Lung (tissue), 12 donors: Measurements from ENCODE around the gene SPAG17. TPM values are rescaled to one million over a fixed set of nuclear protein-coding genes. Genes with fewer than 3 reads are reported as not detected.

Source experiments
- ATAC-seq: fragments of 200-7000 bp; cut with Tn5 transposase; one replicate; pipeline ENCODE4 v1.9.1; 2020; ENCODE audit warnings: moderate number of reproducible peaks; ENCODE audit not compliant: insufficient read depth, low FRiP score
- DNase-seq, 3 donors: peaks; one replicate each; pipeline ENCODE4 v3.0.0-alpha.2; 2013 to 2017
- H3K27ac ChIP-seq, 2 donors: one replicate each; pipeline ENCODE4 v1.5.1; 2013; ENCODE audit warnings: mild to moderate bottlenecking in 2 of 2, moderate library complexity in 2 of 2, control low read depth in 1 of 2, inconsistent platforms in 1 of 2, low read depth in 1 of 2, low read length in 1 of 2
- H3K27me3 ChIP-seq, 3 donors: one replicate each; pipeline ENCODE4 v1.5.1; 2013; ENCODE audit warnings: low read length in 2 of 3; ENCODE audit not compliant: control insufficient read depth in 3 of 3, insufficient read depth in 3 of 3
- H3K36me3 ChIP-seq, 4 donors: one replicate each; pipeline ENCODE4 v1.5.1; 2013; ENCODE audit warnings: low read length in 4 of 4, mild to moderate bottlenecking in 1 of 4, moderate library complexity in 1 of 4; ENCODE audit not compliant: control insufficient read depth in 4 of 4, insufficient read depth in 4 of 4
- H3K4me1 ChIP-seq, 5 donors: one replicate each; pipeline ENCODE4 v1.5.1; 2013; ENCODE audit warnings: low read length in 5 of 5, mild to moderate bottlenecking in 2 of 5, moderate library complexity in 1 of 5; ENCODE audit not compliant: control insufficient read depth in 5 of 5, insufficient read depth in 5 of 5
- H3K4me3 ChIP-seq: one replicate; pipeline ENCODE4 v1.5.1; 2013; ENCODE audit warnings: mild to moderate bottlenecking, control low read depth, moderate library complexity
- H3K9ac ChIP-seq, 2 donors: one replicate each; pipeline ENCODE4 v1.5.1; 2013; ENCODE audit warnings: low read length in 2 of 2, control low read depth in 1 of 2; ENCODE audit not compliant: insufficient read depth in 1 of 2
- H3K9me3 ChIP-seq, 4 donors: one replicate each; pipeline ENCODE4 v1.5.1; 2013; ENCODE audit warnings: low read length in 3 of 4, mild to moderate bottlenecking in 1 of 4, moderate library complexity in 1 of 4; ENCODE audit not compliant: control insufficient read depth in 4 of 4, insufficient read depth in 3 of 4
- WGBS, 2 donors: extraction: QIAGEN DNeasy Blood & Tissue Kit; methylation state at CpG; one replicate each; pipeline ENCODE4 v1.1.7; 2013; 5-methylcytosine and 5-hydroxymethylcytosine counted together
- polyA plus RNA-seq, 2 donors: library from polyadenylated mRNA; stranded (reverse); fragments of 200-250 nt; gene quantifications; one replicate each; pipeline ENCODE4 v1.2.1, GENCODE V29; 2013
- total RNA-seq, 2 donors: library from RNA; depleted of rRNA in 1 of 2; stranded (reverse); fragments of >200 nt in 1 of 2; gene quantifications; one replicate each; pipeline ENCODE4 v1.2.1, GENCODE V29; 2014 to 2021
- TF ChIP-seq, protein P1 (sequence below): IDR thresholded peaks from 2 replicates; pipeline ENCODE4 v1.5.1; 2012; ENCODE audit warnings: mild to moderate bottlenecking; ENCODE audit errors: control extremely low read depth, extremely low read depth
- donor health status: control.
- donor health status: control.
- donor health status: Bipolar disorder and iron deficiency.
- donor health status: healthy.
- donor health status: DM: yes; HTN: yes; CAD: no.

Gene SPAG17
- total and polyA plus RNA-seq, 4 donors: 3.3 to 40.0 (median 12.4) TPM

DNA sequence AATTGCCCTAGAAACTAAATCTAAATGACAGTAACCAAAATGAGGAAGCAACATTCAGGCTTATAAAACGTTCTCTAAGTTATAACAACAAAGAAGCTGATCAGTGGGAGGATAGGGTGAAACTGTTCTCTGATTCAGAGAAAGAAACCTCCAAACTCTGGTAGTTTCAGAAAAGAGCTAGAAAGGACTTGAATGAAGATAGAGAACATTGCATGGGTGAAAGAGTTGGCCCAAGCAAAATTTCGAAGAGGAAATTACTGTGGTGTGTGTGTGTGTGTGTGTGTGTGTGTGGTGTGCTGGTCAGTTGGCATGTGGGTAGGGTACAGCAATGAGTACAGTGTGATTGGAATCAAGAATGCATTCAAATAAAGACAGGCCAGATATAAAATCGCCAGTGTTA is 16.5 kb upstream of the SPAG17 start:
- TF ChIP-seq, protein P1, sequence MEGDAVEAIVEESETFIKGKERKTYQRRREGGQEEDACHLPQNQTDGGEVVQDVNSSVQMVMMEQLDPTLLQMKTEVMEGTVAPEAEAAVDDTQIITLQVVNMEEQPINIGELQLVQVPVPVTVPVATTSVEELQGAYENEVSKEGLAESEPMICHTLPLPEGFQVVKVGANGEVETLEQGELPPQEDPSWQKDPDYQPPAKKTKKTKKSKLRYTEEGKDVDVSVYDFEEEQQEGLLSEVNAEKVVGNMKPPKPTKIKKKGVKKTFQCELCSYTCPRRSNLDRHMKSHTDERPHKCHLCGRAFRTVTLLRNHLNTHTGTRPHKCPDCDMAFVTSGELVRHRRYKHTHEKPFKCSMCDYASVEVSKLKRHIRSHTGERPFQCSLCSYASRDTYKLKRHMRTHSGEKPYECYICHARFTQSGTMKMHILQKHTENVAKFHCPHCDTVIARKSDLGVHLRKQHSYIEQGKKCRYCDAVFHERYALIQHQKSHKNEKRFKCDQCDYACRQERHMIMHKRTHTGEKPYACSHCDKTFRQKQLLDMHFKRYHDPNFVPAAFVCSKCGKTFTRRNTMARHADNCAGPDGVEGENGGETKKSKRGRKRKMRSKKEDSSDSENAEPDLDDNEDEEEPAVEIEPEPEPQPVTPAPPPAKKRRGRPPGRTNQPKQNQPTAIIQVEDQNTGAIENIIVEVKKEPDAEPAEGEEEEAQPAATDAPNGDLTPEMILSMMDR: no peak
- no peaks in the 10 kb centered on the region for H3K27me3 ChIP-seq
- DNase-seq (no peak), ATAC-seq (no peak)
- no peaks in the 10 kb centered on the region for H3K36me3 ChIP-seq
- H3K4me3 ChIP-seq: no peak overlapping the region
- no peaks in the 10 kb centered on the region for H3K4me1 ChIP-seq
- no peak overlapping the region for H3K27ac ChIP-seq
- 67 to 71% methylated on average over 3 of the region's 3 CpGs for WGBS, 2 donors
- H3K9ac ChIP-seq: no peak overlapping the region
- peaks cover 0 to 2% (median 0%) of the 10 kb centered on the region in 4 donors for H3K9me3 ChIP-seq

GRCh38 chr1:118200836-118201235 is 15.8 kb upstream of the SPAG17 start:
- peaks cover 0 to 2% (median 0%) of the 10 kb centered on the region in 4 donors for H3K9me3 ChIP-seq
- no peak overlapping the region for H3K4me3 ChIP-seq
- DNase-seq (no peak), ATAC-seq (no peak)
- H3K27me3 ChIP-seq: no peaks in the 10 kb centered on the region
- H3K4me1 ChIP-seq: no peaks in the 10 kb centered on the region
- TF ChIP-seq, protein P1: no peak
- H3K27ac ChIP-seq: no peak overlapping the region
- H3K9ac ChIP-seq: no peak overlapping the region
- WGBS, 2 donors: 54 to 70% methylated on average over 1 of the region's 1 CpG
- no peaks in the 10 kb centered on the region for H3K36me3 ChIP-seq

- H3K36me3 ChIP-seq: no peaks in the 10 kb centered on the region
- H3K27ac ChIP-seq: no peak overlapping the region
- H3K4me3 ChIP-seq: no peak overlapping the region
- peaks cover 0 to 3% (median 0%) of the 10 kb centered on the region in 4 donors for H3K9me3 ChIP-seq
- 69 to 74% methylated on average over 1 of the region's 1 CpG for WGBS, 2 donors
- H3K4me1 ChIP-seq: peaks cover 0 to 31% (median 0%) of the 10 kb centered on the region in 5 donors
- no peak for ATAC-seq
- H3K27me3 ChIP-seq: no peaks in the 10 kb centered on the region
- TF ChIP-seq, protein P1: no peak
- DNase-seq: peak; percentile 42 to 89 (median 84)
- H3K9ac ChIP-seq: no peak overlapping the region
These were observed 5.5 kb upstream of the SPAG17 start for GRCh38 chr1:118190561-118190960.

GRCh38 chr1:118189564-118189963 is 4.5 kb upstream of the SPAG17 start:
- H3K4me3 ChIP-seq: no peak overlapping the region
- TF ChIP-seq, protein P1: no peak
- H3K36me3 ChIP-seq: no peaks in the 10 kb centered on the region
- H3K27ac ChIP-seq: no peak overlapping the region
- H3K9ac ChIP-seq: no peak overlapping the region
- 49 to 54% methylated on average over 2 of the region's 2 CpGs for WGBS, 2 donors
- no peak for ATAC-seq
- H3K9me3 ChIP-seq: peaks cover 0 to 3% (median 0%) of the 10 kb centered on the region in 4 donors
- peak in 2 of 3 donors; percentile 27 to 59 for DNase-seq
- peaks cover 0 to 39% (median 6%) of the 10 kb centered on the region in 5 donors for H3K4me1 ChIP-seq
- no peaks in the 10 kb centered on the region for H3K27me3 ChIP-seq
